ENCODE data around the gene GPR84.

Gene GPR84

DNA sequence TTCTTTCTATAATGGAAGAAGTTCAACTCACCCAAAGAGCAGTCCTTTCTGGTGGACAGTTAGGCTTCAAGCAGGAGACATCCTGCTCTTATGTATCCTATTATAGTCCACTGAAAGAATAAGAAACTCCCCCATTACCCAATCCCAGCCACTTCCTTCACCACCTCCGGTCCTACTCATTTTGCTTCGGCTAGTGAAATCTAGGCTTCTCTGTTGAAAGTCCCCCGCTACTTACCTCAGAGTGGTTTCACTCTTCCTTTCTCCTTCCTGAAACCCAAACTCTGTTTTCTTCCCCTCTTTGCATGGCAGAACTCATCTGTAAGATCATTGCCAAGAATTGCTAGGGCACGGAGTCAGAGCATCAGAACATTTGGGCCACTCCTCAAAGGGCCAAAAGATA is at the start of gene GPR84:
TSS of gene GPR84 (minus strand) at position 74 of the 400 bp plus-strand sequence. CDS start 635 bp downstream, outside the sequence.
- no peaks in the 10 kb centered on the region for H3K27me3 Mint-ChIP-seq
- H3K4me1 Mint-ChIP-seq, result peaks cover 34 to 43% of the 10 kb centered on the region in 2 donors
- DNase-seq (no peak), ATAC-seq (replicated peaks) (peak; percentile 38 to 56)
- no peak within 1 kb of the TSS for H3K27ac Mint-ChIP-seq
- H3K36me3 Mint-ChIP-seq, result no peaks in the 10 kb centered on the region
- no peaks in the 10 kb centered on the region for H3K9me3 Mint-ChIP-seq
- H3K4me3 Mint-ChIP-seq, result no peak within 1 kb of the TSS

DNA sequence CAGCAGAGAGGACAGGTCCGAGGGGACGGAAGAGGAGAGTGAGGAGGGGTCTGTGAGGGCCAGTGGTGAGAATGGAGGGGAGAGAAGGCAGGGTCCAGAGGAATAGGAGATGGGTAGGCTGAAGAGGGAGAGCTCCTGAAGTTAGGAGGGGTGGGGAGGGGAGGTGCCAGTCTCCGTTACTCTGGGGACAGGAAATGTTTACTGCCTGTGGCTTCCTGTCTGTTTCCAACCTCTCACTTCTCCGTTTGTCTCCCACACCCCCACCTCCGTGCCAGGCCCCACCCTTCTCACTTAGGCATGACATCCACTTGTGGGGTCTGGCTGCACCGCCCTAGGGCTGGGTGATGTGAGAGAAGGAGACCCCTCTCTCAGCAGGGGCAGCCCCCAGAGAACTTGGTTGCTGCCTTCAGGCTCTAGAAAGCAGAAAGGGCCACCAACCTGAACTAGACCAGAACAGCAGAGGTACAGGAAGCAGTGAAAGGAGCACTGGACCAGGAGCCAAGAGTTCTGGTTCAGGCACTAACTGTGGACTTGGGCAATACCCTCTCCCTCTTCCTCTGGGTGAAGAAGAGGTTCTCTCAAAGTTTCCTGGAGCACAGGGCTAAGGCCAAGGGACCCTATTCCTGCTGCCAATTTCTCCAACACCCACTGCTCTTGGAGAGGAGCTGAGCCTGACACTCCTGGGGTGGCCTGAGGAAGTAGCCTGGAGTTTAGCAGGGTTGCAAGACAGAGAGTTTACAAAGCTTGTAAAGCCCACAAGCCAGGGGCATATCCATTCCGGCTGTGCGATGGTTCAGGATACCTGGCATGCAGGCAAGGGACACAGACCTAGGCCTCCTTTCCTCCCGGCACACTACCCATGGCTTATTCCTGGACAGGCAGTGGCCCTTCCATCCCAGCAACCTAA is 49.3 kb upstream of the GPR84 start:
- peak; percentile 72 to 73 for ATAC-seq (replicated peaks)
- Mint-ChIP-seq H3K36me3 (no peaks in the 10 kb centered on the region), H3K4me3 (peak overlapping the region; percentile 51 to 62), H3K4me1 (peaks cover 48 to 71% of the 10 kb centered on the region in 2 donors), H3K9me3 (no peaks in the 10 kb centered on the region), H3K27me3 (peaks cover 3 to 5% of the 10 kb centered on the region in 2 donors), H3K27ac (peak overlapping the region; percentile 1)
- DNase-seq, result peak; percentile 25

DNA sequence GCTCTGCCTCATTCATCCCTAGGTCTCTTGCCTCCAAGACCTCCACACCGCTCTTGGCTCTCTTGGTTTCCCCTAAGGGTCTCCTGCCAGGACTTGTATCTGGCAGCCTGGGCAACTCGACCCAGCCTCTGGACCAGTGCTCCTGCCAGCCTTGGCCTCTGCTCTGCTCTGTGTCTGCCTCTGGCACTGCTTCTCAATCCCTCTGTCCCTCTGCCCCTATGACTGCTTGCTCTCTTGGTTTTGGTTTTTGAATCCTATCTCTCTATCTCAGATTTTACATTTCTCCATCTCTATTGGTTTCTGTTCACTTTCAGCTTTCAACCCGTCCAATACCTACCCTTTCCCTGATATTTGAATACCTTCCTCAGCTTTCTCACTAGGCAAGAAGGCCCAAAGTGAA is 48.5 kb upstream of the GPR84 start:
- peak overlapping the region; percentile 1 for H3K27ac Mint-ChIP-seq
- peak; percentile 18 to 33 for ATAC-seq (replicated peaks)
- no peaks in the 10 kb centered on the region for H3K27me3 Mint-ChIP-seq
- peaks cover 44 to 68% of the 10 kb centered on the region in 2 donors for H3K4me1 Mint-ChIP-seq
- H3K36me3 Mint-ChIP-seq, result no peaks in the 10 kb centered on the region
- H3K9me3 Mint-ChIP-seq, result no peaks in the 10 kb centered on the region
- no peak for DNase-seq
- H3K4me3 Mint-ChIP-seq, result peak overlapping the region; percentile 51 to 62

DNA sequence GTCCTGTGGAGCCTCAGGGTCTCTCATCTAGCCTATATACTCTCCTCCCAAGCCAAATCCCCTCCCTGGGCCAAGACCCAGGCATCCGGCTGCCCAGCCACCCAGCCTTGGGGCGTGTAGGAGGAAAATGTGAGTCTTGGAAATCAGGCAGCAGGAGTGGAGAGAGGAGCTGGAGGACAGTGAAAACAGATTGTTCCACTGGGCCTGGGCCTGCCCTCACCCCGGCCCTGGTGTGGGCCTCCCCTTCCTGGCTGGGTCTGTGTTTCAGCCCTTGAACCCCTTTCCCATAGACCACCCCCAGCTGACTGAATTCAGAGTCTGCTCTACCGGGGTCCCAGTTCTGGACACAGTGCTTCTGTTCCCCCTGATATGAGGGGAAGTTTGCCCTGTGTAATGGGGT is 48.1 kb upstream of the GPR84 start:
- Mint-ChIP-seq H3K36me3 (no peaks in the 10 kb centered on the region), H3K4me1 (peaks cover 44 to 68% of the 10 kb centered on the region in 2 donors), H3K27me3 (no peaks in the 10 kb centered on the region), H3K27ac (peak overlapping the region; percentile 7), H3K4me3 (no peak overlapping the region), H3K9me3 (no peaks in the 10 kb centered on the region)
- DNase-seq (no peak), ATAC-seq (replicated peaks) (peak in 1 of 2 donors; percentile 8)

DNA sequence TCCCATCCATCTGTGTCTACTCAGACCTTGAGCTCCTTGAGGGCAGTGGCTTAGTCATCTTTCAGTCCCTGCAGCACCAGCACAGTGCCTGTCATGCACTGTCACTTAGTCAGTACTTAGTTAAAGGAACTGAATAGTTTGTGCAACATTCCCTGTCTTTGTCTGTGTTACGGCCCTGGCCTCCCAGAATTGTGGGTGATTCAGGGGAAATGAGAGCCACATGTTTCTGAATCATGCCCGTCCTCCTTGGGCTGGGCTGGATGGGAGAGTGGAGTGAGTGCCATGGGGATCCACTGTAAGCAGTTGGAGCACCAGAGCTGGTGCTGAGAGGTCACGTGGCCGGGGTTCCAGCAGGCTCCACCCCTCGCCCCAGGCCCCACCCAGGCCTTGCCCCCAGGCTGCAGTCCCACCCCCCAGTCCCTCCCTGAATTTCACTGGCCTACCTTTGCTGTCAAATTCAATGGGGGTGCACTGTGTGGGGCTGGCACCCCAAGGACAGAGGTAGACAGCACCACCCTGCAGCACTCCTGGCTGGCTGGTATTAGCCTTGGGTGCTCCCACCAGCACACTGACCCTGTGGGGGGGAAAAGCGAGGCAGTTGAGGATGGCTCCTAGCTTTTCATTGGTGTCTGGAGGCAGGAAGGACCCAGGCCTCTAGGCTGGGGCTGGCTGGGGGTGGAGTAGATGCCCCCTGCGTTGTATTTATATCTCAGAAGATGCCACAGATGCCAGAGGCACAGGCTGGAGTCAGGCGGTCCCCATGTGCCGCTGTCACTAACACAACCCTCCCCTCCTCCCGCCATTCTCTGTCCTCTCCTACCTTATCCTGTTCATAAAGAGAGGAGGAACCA is 47.3 kb upstream of the GPR84 start:
- Mint-ChIP-seq H3K4me3 (no peak overlapping the region), H3K9me3 (no peaks in the 10 kb centered on the region), H3K27ac (no peak overlapping the region), H3K4me1 (peaks cover 39 to 63% of the 10 kb centered on the region in 2 donors), H3K27me3 (no peaks in the 10 kb centered on the region), H3K36me3 (no peaks in the 10 kb centered on the region)
- ATAC-seq (replicated peaks) (peak; percentile 43 to 56), DNase-seq (no peak)

DNA sequence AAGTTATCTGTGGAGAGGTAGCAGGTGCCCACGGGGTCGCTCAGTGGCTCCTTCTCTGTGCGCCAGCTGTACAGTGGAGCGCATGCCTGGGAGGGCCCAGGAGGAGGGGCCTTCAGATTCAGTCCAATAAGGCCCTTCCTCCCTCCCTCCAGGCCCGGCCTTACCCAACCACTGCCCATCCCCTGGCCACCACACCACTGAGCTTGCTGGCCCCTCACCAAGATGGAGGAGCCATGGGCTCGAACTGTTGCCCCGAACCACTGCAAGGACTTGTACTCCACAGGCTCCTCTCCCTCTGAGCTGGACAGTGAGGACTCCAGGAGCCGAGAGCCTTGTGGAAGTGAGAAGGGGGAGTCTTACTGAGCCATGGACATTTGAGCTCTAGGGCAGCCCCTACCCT is 45.0 kb upstream of the GPR84 start:
- Mint-ChIP-seq H3K4me1 (peaks cover 37 to 49% of the 10 kb centered on the region in 2 donors), H3K27me3 (no peaks in the 10 kb centered on the region), H3K9me3 (no peaks in the 10 kb centered on the region), H3K27ac (no peak overlapping the region), H3K4me3 (no peak overlapping the region), H3K36me3 (no peaks in the 10 kb centered on the region)
- DNase-seq, result no peak
- ATAC-seq (replicated peaks), result no peak

DNA sequence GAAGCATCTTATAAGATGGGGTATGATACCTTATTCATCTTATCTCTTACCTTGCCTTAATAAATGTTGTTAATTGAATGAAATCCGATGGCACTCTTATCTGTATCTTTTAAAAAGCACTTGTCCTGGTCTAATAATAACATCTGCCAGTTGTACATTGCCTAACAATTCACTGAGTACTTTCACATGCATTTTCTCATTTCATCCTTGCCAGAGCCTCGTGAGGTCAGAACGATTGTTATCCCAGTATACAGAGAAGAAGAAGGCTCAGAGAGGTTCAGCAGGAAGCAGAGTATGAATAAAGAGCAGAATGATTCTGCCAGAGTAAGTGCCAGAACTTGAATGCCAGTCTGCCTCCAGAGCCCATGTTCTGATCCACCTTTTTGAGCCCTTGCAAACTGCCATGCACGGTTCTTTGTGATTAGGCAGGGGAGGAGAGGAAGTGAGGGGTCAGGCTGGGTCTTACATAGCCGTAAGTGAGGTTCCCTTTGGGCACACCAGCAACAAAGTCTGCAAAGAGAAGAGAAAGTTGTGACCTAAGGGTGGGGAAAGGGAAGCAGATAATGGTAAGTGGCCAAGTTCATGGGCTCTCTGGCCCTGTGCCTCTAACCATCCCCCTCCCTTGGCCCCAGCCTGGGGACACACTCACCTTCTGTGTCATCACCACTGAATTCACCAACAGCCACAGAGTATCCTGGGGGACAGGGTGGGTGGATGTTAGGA is 43.1 kb upstream of the GPR84 start:
- Mint-ChIP-seq H3K27me3 (no peaks in the 10 kb centered on the region), H3K27ac (no peak overlapping the region), H3K4me3 (no peak overlapping the region), H3K9me3 (no peaks in the 10 kb centered on the region), H3K36me3 (no peaks in the 10 kb centered on the region), H3K4me1 (peaks cover 20 to 32% of the 10 kb centered on the region in 2 donors)
- DNase-seq (no peak), ATAC-seq (replicated peaks) (peak; percentile 27 to 29)

DNA sequence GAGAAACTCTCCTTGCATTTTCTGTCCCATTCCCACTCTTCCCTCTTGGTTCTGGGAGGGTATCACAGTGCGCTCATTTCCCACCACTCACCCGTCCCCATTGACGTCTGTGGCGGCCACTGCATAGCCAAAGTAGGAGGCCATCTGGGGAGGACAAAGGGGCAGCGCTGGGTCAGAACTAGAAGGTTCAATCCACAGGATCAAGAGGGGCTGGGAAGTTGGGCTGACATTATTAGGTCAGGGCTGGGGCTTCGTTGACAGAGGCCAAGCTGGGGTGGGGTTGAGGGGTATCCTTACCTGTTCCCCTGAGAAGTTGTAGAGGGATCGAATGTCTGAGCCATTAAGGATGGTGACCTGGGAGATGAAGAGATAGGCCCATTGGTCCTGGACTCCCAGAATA is 41.3 kb upstream of the GPR84 start:
- H3K27ac Mint-ChIP-seq, result no peak overlapping the region
- DNase-seq, result no peak
- H3K27me3 Mint-ChIP-seq, result no peaks in the 10 kb centered on the region
- H3K4me1 Mint-ChIP-seq, result peaks cover 11 to 20% of the 10 kb centered on the region in 2 donors
- H3K4me3 Mint-ChIP-seq, result no peak overlapping the region
- ATAC-seq (replicated peaks), result no peak
- H3K36me3 Mint-ChIP-seq, result no peaks in the 10 kb centered on the region
- no peaks in the 10 kb centered on the region for H3K9me3 Mint-ChIP-seq

DNA sequence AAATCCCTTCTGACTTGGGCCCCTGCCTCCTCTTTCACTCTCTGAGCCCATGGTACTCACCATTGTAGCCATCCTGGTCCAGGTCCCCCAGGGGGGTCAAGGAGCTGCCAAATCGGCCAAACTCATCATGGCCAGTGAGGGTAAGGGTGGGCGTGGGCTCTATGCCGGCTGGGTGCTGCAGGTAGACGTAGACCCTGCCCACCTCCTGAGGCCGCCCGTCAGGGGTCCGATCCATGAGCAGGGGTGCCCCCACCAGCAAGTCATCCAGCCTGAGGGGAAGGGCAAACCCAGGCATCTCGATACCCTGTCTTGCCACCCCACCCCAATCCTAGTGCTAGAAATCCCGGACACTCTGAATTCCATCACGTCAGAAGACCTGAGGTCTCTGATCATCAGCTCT is 40.8 kb upstream of the GPR84 start:
- no peak overlapping the region for H3K27ac Mint-ChIP-seq
- no peaks in the 10 kb centered on the region for H3K36me3 Mint-ChIP-seq
- no peaks in the 10 kb centered on the region for H3K9me3 Mint-ChIP-seq
- H3K27me3 Mint-ChIP-seq, result no peaks in the 10 kb centered on the region
- ATAC-seq (replicated peaks) (no peak), DNase-seq (no peak)
- H3K4me1 Mint-ChIP-seq, result peaks cover 11 to 20% of the 10 kb centered on the region in 2 donors
- H3K4me3 Mint-ChIP-seq, result no peak overlapping the region

DNA sequence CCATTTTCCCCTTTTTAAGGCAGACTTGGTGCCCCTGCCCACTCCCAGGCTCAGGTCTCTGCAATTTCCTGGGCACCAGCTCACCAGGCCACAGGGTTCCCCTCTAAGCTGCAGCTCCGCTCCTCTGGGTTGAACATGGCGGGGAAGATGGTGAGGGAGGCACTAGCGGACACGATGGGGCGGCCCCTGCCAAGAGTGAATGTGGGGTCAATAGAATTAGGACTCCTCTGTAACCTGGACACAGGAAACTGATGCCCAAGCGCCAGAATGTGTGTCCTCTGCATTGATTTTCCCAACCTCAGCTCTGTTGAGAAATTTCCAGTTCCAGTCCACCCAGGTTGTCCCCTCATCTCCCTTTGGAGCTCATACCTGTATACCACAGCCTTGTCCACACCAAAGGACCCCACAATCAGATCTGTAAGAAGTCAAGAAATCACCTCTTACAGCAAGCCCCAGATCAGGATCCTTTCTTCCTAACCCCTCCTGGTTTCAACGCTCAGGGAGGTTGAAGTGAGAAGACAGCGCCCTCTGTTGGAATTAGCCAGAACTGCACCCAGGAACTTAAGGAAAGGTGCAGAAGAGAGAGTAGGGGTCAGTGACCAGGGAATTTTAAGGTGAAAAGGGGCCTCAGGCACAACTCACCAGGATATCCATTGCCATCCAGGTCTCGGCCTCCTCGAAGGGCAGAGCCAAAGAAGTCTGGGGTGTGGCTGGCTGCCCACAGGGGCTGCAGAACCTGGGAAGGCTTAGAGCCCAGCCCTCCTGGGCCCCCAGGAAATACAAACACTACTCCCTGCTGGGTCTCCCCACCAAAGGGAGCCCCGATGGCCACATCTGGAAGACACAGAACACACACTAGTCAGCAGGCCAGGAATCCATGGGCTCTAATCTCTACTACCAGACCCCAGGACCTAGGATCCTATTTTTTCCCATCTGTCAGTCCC is 40.0 kb upstream of the GPR84 start:
- Mint-ChIP-seq H3K9me3 (no peaks in the 10 kb centered on the region), H3K27me3 (no peaks in the 10 kb centered on the region), H3K36me3 (no peaks in the 10 kb centered on the region), H3K27ac (no peak overlapping the region), H3K4me3 (no peak overlapping the region), H3K4me1 (peaks cover 11 to 21% of the 10 kb centered on the region in 2 donors)
- no peak for DNase-seq
- ATAC-seq (replicated peaks), result peak in 1 of 2 donors; percentile 59

DNA sequence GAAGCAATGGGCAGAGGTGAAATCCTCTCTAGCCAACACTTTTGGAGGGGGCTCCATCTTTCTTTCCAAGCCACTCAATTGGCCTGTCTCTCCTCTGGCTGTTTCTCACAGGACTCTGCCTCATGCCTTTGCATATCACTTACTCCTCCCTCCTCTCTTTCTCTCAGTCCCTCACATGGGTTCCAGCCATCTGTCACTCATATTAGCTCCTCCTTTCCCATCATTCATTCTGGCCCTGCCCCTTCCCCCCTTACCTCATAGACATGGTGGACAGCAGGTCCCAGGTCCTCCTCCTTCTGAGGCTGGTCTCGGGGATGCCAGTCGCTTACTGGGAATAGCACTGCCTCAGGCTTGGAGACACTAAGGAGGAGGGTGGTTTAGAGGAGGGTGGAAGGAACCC is 36.8 kb upstream of the GPR84 start:
- Mint-ChIP-seq H3K9me3 (no peaks in the 10 kb centered on the region), H3K27me3 (no peaks in the 10 kb centered on the region), H3K27ac (no peak overlapping the region), H3K36me3 (no peaks in the 10 kb centered on the region), H3K4me3 (no peak overlapping the region), H3K4me1 (peaks cover 4 to 14% of the 10 kb centered on the region in 2 donors)
- no peak for DNase-seq
- ATAC-seq (replicated peaks), result no peak

DNA sequence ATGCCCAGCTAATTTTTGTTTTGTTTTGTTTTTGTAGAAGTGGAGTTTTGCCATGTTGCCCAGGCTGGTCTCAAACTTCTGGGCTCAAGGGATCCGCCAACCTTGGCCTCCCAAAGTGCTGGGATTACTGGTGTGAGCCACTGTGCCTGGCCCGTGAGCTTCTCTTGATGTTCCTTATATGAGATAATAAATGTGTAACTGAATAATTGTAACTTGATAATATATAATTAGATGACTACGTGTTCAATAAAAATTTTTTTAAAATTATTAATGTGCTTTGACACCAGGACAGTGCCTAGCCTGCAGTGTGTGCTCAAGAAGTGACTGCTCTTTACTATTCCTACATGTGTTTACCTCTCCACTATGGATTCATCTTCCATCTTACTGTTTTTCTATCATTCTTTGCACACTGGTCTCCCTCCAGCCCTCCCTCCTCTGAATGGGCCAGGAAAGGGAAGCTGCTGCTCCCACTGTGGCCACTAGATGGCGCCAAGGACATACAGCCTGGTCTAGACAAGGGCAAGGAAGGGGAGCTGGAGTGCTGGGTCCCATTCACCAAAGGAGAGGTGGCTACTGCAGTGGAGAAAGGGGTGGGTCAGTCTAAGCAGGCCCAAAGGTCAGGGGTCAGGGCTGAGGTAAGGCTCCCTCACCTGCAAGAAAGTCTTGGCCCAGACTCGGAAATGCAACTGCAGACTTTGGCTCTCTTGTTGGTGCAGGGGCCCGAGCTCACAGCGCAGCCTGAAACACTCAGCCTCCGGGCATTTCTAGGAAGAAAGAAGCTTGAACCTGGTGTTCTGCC is 34.9 kb upstream of the GPR84 start:
- Mint-ChIP-seq H3K27me3 (no peaks in the 10 kb centered on the region), H3K4me3 (no peak overlapping the region), H3K9me3 (no peaks in the 10 kb centered on the region), H3K36me3 (no peaks in the 10 kb centered on the region), H3K27ac (no peak overlapping the region), H3K4me1 (peaks cover under 1 to 8% of the 10 kb centered on the region in 2 donors)
- DNase-seq (peak; percentile 73), ATAC-seq (replicated peaks) (peak; percentile 96 to 98)

DNA sequence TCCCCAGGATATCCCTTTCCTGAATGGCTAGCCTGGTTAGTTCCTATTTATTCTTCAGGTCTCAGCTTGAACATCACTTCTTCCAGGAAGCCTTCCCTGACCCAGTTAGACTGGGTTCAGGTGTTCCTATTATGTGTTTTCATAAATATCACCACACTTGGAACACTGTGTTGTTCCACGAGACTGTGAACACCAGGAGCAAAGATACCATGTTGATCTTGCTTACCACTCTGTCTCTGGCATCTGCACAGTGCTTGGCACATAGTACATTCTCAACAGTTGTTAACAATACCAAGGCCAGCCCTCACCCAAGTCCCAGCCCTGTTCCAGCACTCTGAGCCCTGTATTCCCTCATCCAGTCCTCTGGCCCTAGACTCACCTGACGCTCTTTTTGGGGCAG is 33.9 kb upstream of the GPR84 start:
- ATAC-seq (replicated peaks), result no peak
- H3K27ac Mint-ChIP-seq, result no peak overlapping the region
- H3K27me3 Mint-ChIP-seq, result no peaks in the 10 kb centered on the region
- no peak for DNase-seq
- H3K4me3 Mint-ChIP-seq, result no peak overlapping the region
- no peaks in the 10 kb centered on the region for H3K9me3 Mint-ChIP-seq
- no peaks in the 10 kb centered on the region for H3K36me3 Mint-ChIP-seq
- H3K4me1 Mint-ChIP-seq, result peaks cover 6 to 17% of the 10 kb centered on the region in 2 donors

Measured in stimulated activated naive B cell treated with anti-CD40 and anti-IgM and Interleukin-4, amounts not matched to agents 10 μg/mL and 1 μg/mL and 100 μg/mL, for 72 hours (primary cell).